ENCODE measurements around the gene NTM. TPM values are rescaled to one million over a fixed set of nuclear protein-coding genes. Genes with fewer than 3 reads are reported as not detected.

The NTM gene
- total RNA-seq, 1 donor from 2014 or later, result 92.1 TPM

DNA sequence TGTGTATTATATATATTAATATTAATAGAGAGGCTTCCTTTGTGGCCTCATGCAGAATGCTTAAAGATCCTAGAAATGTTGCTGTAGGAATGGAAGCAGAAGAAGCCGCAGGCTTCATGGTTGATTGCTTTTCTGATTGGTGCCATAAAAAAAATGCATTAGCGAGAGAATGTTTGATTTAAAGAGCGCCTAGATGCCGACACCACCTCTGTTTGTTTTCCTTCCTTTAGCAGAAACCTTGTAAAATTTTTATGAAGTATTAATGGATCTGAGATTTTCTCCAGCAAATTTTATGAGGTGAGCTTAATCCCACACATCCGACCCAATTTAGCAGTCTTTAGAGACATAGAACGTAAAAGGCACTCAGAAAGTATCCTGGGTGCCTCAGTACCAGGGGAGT lies 587.5 kb downstream of the NTM start:
- Mint-ChIP-seq H3K4me1 (ENCODE audit: low read depth) (peaks cover 21% of the 10 kb centered on the region), H3K36me3 (ENCODE audit: low read depth) (peaks cover 3% of the 10 kb centered on the region), H3K4me3 (ENCODE audit: unreplicated experiment) (no peak overlapping the region), H3K9me3 (ENCODE audit: low read depth) (no peaks in the 10 kb centered on the region), H3K27ac (ENCODE audit: unreplicated experiment) (no peak overlapping the region), H3K27me3 (ENCODE audit: low read depth) (no peaks in the 10 kb centered on the region)
- no peak for DNase-seq (ENCODE audit: low spot score)
- TF ChIP-seq, protein P1, sequence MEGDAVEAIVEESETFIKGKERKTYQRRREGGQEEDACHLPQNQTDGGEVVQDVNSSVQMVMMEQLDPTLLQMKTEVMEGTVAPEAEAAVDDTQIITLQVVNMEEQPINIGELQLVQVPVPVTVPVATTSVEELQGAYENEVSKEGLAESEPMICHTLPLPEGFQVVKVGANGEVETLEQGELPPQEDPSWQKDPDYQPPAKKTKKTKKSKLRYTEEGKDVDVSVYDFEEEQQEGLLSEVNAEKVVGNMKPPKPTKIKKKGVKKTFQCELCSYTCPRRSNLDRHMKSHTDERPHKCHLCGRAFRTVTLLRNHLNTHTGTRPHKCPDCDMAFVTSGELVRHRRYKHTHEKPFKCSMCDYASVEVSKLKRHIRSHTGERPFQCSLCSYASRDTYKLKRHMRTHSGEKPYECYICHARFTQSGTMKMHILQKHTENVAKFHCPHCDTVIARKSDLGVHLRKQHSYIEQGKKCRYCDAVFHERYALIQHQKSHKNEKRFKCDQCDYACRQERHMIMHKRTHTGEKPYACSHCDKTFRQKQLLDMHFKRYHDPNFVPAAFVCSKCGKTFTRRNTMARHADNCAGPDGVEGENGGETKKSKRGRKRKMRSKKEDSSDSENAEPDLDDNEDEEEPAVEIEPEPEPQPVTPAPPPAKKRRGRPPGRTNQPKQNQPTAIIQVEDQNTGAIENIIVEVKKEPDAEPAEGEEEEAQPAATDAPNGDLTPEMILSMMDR (IDR thresholded peaks at IDR 0.05), result no peak

DNA sequence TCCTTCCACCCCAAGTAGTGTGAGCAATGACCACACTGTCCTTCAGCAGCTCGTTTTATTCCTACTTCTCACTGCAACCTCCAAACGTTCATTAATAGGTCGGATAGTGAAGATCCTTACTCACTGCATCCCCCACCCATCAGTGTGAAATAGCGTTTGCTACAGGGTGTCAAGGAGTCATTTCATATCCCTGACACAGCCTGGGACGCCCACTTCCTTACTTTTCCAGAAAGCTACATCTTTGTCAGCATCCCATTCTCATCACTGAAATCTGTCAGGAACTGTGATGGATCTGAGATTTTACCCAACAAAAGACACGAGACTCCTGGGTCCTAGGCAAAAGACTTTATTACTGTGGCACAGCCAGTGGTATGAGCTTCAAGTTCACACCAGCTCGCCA lies 592.4 kb downstream of the NTM start:
- Mint-ChIP-seq H3K4me1 (ENCODE audit: low read depth) (peaks cover 19% of the 10 kb centered on the region), H3K4me3 (ENCODE audit: unreplicated experiment) (no peak overlapping the region), H3K27me3 (ENCODE audit: low read depth) (no peaks in the 10 kb centered on the region), H3K36me3 (ENCODE audit: low read depth) (peaks cover 3% of the 10 kb centered on the region), H3K9me3 (ENCODE audit: low read depth) (no peaks in the 10 kb centered on the region), H3K27ac (ENCODE audit: unreplicated experiment) (no peak overlapping the region)
- no peak for DNase-seq (ENCODE audit: low spot score)
- TF ChIP-seq, protein P1 (IDR thresholded peaks at IDR 0.05), result no peak

DNA sequence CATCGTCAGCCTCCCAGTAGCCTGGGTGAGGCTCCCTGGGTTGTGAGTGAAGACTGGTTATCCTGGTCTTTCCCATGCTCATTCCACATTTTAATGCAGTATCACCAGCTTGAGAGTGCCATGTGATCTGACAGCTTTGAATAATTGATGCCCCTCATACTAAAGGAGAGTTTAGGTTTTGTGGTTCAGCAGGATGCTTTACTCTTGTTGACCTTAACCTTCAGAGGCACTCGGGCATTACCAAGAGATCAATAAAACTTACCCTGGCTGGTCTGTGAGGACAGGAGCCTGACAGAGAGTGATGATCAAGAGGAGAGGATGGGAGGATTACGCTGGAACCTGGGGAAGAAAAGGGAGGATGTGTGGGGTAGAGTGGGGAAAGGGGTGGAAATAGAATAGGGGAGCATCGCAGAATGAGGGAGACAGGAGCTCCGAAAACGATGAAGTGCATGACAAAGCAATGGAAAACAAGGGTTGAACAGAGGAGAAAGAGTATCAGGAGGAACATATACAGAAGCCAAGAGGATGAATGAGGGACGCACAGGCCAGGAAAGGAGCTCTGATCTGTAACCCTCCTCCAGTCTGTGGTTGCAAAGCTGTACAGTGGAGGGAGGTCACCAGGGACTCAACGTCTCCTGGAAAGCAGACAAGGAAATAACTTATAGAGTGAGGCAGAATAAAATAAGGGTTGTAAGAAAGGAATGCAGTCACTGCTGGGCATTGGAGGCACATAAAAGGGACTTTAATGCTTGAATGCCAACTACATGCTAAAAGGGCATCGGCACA lies 594.5 kb downstream of the NTM start:
- no peak overlapping the region for H3K4me3 Mint-ChIP-seq (ENCODE audit: unreplicated experiment)
- DNase-seq (ENCODE audit: low spot score), result no peak
- H3K36me3 Mint-ChIP-seq (ENCODE audit: low read depth), result peaks cover 3% of the 10 kb centered on the region
- TF ChIP-seq, protein P1 (IDR thresholded peaks at IDR 0.05), result no peak
- no peaks in the 10 kb centered on the region for H3K27me3 Mint-ChIP-seq (ENCODE audit: low read depth)
- H3K9me3 Mint-ChIP-seq (ENCODE audit: low read depth), result no peaks in the 10 kb centered on the region
- peaks cover 19% of the 10 kb centered on the region for H3K4me1 Mint-ChIP-seq (ENCODE audit: low read depth)
- H3K27ac Mint-ChIP-seq (ENCODE audit: unreplicated experiment), result peak overlapping the region; percentile 37

DNA sequence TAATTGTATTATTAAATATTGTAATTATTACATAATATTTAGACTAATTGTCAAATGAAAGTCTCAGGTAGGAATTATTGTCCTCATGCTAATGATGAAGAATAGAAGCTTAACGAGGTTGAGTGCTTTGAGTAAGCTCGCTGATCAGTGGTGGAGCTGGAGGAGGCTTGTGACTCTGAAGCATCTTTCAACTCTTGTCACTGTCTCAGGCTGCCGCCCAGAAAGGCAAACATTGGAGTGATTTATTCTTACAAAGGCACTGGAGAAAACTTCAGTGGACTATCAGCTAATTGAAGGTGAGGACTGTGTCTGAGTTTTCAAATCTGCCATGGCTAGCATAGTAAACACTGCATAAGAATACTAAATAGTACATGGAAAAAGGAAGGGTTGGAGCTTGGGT lies 595.1 kb downstream of the NTM start:
- Mint-ChIP-seq H3K4me3 (ENCODE audit: unreplicated experiment) (no peak overlapping the region), H3K9me3 (ENCODE audit: low read depth) (no peaks in the 10 kb centered on the region), H3K36me3 (ENCODE audit: low read depth) (no peaks in the 10 kb centered on the region), H3K27ac (ENCODE audit: unreplicated experiment) (no peak overlapping the region), H3K27me3 (ENCODE audit: low read depth) (no peaks in the 10 kb centered on the region), H3K4me1 (ENCODE audit: low read depth) (peaks cover 19% of the 10 kb centered on the region)
- TF ChIP-seq, protein P1 (IDR thresholded peaks at IDR 0.05), result no peak
- DNase-seq (ENCODE audit: low spot score), result no peak

- H3K4me1 Mint-ChIP-seq (ENCODE audit: low read depth), result peaks cover 19% of the 10 kb centered on the region
- TF ChIP-seq, protein P1 (IDR thresholded peaks at IDR 0.05), result no peak
- H3K9me3 Mint-ChIP-seq (ENCODE audit: low read depth), result no peaks in the 10 kb centered on the region
- no peak overlapping the region for H3K27ac Mint-ChIP-seq (ENCODE audit: unreplicated experiment)
- no peaks in the 10 kb centered on the region for H3K36me3 Mint-ChIP-seq (ENCODE audit: low read depth)
- H3K27me3 Mint-ChIP-seq (ENCODE audit: low read depth), result no peaks in the 10 kb centered on the region
- H3K4me3 Mint-ChIP-seq (ENCODE audit: unreplicated experiment), result no peak overlapping the region
- DNase-seq (ENCODE audit: low spot score), result no peak
These were observed 596.3 kb downstream of the NTM start for GRCh38 chr11:131966667-131967066.
